ENCODE results near the gene TBC1D14.

TBC1D14 gene

GRCh38 chr4:6937754-6938153, 28.1 kb downstream of the TBC1D14 start:
- TF ChIP-seq TAF1 (IDR thresholded peaks at IDR 0.05; ENCODE audit: borderline replicate concordance, insufficient read depth, low read length) (no peak), POLR2AphosphoS5 (IDR thresholded peaks at IDR 0.05; ENCODE audit: low read depth, low read length) (no peak), FOXP2 (optimal IDR thresholded peaks at IDR 0.05; ENCODE audit: borderline replicate concordance, extremely low read depth, extremely low read length, insufficient read depth) (no peak), SIN3A (IDR thresholded peaks at IDR 0.05; ENCODE audit: borderline replicate concordance, insufficient read depth, low read length) (no peak)
- TF ChIP-seq, protein P1, sequence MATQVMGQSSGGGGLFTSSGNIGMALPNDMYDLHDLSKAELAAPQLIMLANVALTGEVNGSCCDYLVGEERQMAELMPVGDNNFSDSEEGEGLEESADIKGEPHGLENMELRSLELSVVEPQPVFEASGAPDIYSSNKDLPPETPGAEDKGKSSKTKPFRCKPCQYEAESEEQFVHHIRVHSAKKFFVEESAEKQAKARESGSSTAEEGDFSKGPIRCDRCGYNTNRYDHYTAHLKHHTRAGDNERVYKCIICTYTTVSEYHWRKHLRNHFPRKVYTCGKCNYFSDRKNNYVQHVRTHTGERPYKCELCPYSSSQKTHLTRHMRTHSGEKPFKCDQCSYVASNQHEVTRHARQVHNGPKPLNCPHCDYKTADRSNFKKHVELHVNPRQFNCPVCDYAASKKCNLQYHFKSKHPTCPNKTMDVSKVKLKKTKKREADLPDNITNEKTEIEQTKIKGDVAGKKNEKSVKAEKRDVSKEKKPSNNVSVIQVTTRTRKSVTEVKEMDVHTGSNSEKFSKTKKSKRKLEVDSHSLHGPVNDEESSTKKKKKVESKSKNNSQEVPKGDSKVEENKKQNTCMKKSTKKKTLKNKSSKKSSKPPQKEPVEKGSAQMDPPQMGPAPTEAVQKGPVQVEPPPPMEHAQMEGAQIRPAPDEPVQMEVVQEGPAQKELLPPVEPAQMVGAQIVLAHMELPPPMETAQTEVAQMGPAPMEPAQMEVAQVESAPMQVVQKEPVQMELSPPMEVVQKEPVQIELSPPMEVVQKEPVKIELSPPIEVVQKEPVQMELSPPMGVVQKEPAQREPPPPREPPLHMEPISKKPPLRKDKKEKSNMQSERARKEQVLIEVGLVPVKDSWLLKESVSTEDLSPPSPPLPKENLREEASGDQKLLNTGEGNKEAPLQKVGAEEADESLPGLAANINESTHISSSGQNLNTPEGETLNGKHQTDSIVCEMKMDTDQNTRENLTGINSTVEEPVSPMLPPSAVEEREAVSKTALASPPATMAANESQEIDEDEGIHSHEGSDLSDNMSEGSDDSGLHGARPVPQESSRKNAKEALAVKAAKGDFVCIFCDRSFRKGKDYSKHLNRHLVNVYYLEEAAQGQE (IDR thresholded peaks at IDR 0.05; ENCODE audit: insufficient read depth in 1 of 2, low read depth in 2 of 2, low read length in 2 of 2) = no peak

- TF ChIP-seq TAF1 (IDR thresholded peaks at IDR 0.05; ENCODE audit: borderline replicate concordance, insufficient read depth, low read length) = no peak
- TF ChIP-seq, protein P1 (IDR thresholded peaks at IDR 0.05; ENCODE audit: insufficient read depth in 1 of 2, low read depth in 2 of 2, low read length in 2 of 2) = no peak
- TF ChIP-seq POLR2AphosphoS5 (IDR thresholded peaks at IDR 0.05; ENCODE audit: low read depth, low read length) = no peak
- no peak for TF ChIP-seq SIN3A (IDR thresholded peaks at IDR 0.05; ENCODE audit: borderline replicate concordance, insufficient read depth, low read length)
- no peak for TF ChIP-seq FOXP2 (optimal IDR thresholded peaks at IDR 0.05; ENCODE audit: borderline replicate concordance, extremely low read depth, extremely low read length, insufficient read depth)
Measured at GRCh38 chr4:6938237-6938636, 28.6 kb downstream of the TBC1D14 start.

DNA sequence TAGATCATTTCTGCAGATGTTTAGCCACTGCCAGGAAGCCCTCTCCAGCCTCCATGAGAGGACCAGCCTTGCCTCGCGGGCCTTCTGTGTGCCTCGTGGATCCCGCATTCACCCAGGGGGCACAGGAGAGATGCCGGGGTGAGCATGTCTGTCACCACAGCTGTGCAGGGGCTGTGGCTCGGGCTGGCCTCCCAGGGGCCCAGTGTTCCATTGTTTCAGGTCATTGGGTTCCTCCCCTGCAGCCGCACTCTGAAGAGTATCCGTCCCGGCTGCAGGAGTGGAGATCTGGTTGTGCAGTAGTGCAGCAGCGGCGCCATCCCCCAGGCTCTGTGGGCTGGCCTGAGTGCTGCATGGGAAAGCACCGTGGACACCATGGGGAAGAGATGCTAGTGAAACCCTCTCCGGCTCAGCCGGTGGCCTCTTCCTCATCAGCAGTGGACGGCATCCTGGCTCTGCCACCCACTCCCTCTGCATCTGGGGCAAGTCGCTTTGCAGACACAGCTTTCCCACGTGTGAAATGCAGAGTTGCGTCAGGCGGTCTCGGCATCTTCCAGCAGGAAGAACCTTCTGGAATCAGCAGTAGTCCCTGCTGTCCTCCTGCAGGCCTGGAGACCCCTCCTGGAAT, 29.1 kb downstream of the TBC1D14 start:
- TF ChIP-seq, protein P1 (IDR thresholded peaks at IDR 0.05; ENCODE audit: insufficient read depth in 1 of 2, low read depth in 2 of 2, low read length in 2 of 2) = no peak
- TF ChIP-seq SIN3A (IDR thresholded peaks at IDR 0.05; ENCODE audit: borderline replicate concordance, insufficient read depth, low read length) = no peak
- no peak for TF ChIP-seq FOXP2 (optimal IDR thresholded peaks at IDR 0.05; ENCODE audit: borderline replicate concordance, extremely low read depth, extremely low read length, insufficient read depth)
- no peak for TF ChIP-seq TAF1 (IDR thresholded peaks at IDR 0.05; ENCODE audit: borderline replicate concordance, insufficient read depth, low read length)
- no peak for TF ChIP-seq POLR2AphosphoS5 (IDR thresholded peaks at IDR 0.05; ENCODE audit: low read depth, low read length)

GRCh38 chr4:6939761-6940743, 30.4 kb downstream of the TBC1D14 start:
- TF ChIP-seq POLR2AphosphoS5 (IDR thresholded peaks at IDR 0.05; ENCODE audit: low read depth, low read length) (no peak), SIN3A (IDR thresholded peaks at IDR 0.05; ENCODE audit: borderline replicate concordance, insufficient read depth, low read length) (no peak), TAF1 (IDR thresholded peaks at IDR 0.05; ENCODE audit: borderline replicate concordance, insufficient read depth, low read length) (no peak), FOXP2 (optimal IDR thresholded peaks at IDR 0.05; ENCODE audit: borderline replicate concordance, extremely low read depth, extremely low read length, insufficient read depth) (no peak)
- TF ChIP-seq, protein P1 (IDR thresholded peaks at IDR 0.05; ENCODE audit: insufficient read depth in 1 of 2, low read depth in 2 of 2, low read length in 2 of 2) = no peak

Data from PFSK-1 (cell line).